H1 (cell line): Measurements from ENCODE around the gene ZNF473. TPM values are rescaled to one million over a fixed set of nuclear protein-coding genes. Genes with fewer than 3 reads are reported as not detected.

Experiments
- CTCF ChIA-PET: fragments of 300-600 bp; sonication (Branson Sonifier 250); formaldehyde crosslinking; loops from one replicate; lab custom pipeline; 2021; ENCODE audit not compliant: partially characterized antibody; lab: Charles Lee
- POLR2A ChIA-PET: fragments of 300-600 bp; sonication (Branson Sonifier 250); formaldehyde crosslinking; loops from one replicate; lab custom pipeline; 2021; ENCODE audit warnings: inconsistent platforms; ENCODE audit not compliant: partially characterized antibody; lab: Charles Lee
- DNase-seq, 2 experiments: peaks; one replicate each; pipeline versions ENCODE4 v3.0.0 to v3.0.0-alpha.2; 2010 to 2022; ENCODE audit warnings: low spot score in 2 of 2, low read depth in 1 of 2, mixed read lengths in 1 of 2
- FAIRE-seq: peaks from 2 replicates; lab custom pipeline; 2011; peaks lifted over from hg19 to GRCh38; lab: Jason Lieb, UNC
- H2AFZ ChIP-seq: 2 replicates; pipeline ENCODE4 v1.8.1; 2012; ENCODE audit warnings: low read length, inconsistent platforms
- H2AK5ac ChIP-seq: 2 replicates; pipeline ENCODE4 v1.6.1; 2013; ENCODE audit warnings: low read depth, low read length
- H2BK120ac ChIP-seq: replicated peaks from 2 replicates; pipeline ENCODE3; 2013; ENCODE audit warnings: low read depth, low read length, inconsistent platforms
- H2BK12ac ChIP-seq: 2 replicates; pipeline ENCODE4 v1.6.1; 2013; ENCODE audit warnings: low read depth, low read length
- H2BK15ac ChIP-seq: 2 replicates; pipeline ENCODE4 v1.6.1; 2013; ENCODE audit warnings: low read length
- H2BK20ac ChIP-seq: 2 replicates; pipeline ENCODE4 v1.6.1; 2013; ENCODE audit warnings: low read length
- H2BK5ac ChIP-seq: 2 replicates; pipeline ENCODE4 v1.6.1; 2013; ENCODE audit warnings: low read depth, low read length
- H3K14ac ChIP-seq: 2 replicates; pipeline ENCODE4 v1.6.1; 2013; ENCODE audit warnings: inconsistent platforms; ENCODE audit not compliant: insufficient read length
- H3K18ac ChIP-seq: 2 replicates; pipeline ENCODE4 v1.6.1; 2013; ENCODE audit warnings: low read length; ENCODE audit errors: extremely low read depth
- H3K23ac ChIP-seq: 2 replicates; pipeline ENCODE4 v1.6.1; 2013; ENCODE audit warnings: inconsistent platforms; ENCODE audit not compliant: insufficient read length
- H3K23me2 ChIP-seq: 2 replicates; pipeline ENCODE4 v1.6.1; 2013; ENCODE audit warnings: low read depth, low read length
- H3K27ac ChIP-seq: 2 replicates; pipeline ENCODE4 v1.6.1; 2011; ENCODE audit warnings: low read depth, low read length, inconsistent platforms
- H3K27me3 ChIP-seq, 4 experiments: replicated peaks in 1 of 4; 1 replicate in 1 of 4; 2 replicates in 3 of 4; pipeline versions ENCODE4 v1.6.1 to v1.8.1; 2011 to 2013; ENCODE audit warnings: low read length in 3 of 4, mild to moderate bottlenecking in 3 of 4, inconsistent platforms in 2 of 4, mixed read lengths in 2 of 4, moderate library complexity in 1 of 4; ENCODE audit not compliant: control insufficient read depth in 3 of 4, insufficient read depth in 3 of 4; ENCODE audit errors: extremely low read depth in 1 of 4
- H3K36me3 ChIP-seq, 4 experiments: 2 replicates each; pipeline versions ENCODE4 v1.6.1 to v1.8.1; 2011 to 2013; ENCODE audit warnings: mild to moderate bottlenecking in 4 of 4, low read length in 3 of 4, moderate library complexity in 2 of 4, control low read depth in 1 of 4, inconsistent platforms in 1 of 4; ENCODE audit not compliant: insufficient read depth in 4 of 4, control insufficient read depth in 2 of 4
- H3K4ac ChIP-seq: replicated peaks from 2 replicates; pipeline ENCODE3; 2013; ENCODE audit warnings: low read length, low read depth, mixed read lengths, inconsistent platforms; ENCODE audit not compliant: insufficient read length
- H3K4me1 ChIP-seq, 4 experiments: replicated peaks in 1 of 4; 1 replicate in 1 of 4; 2 replicates in 3 of 4; pipeline versions ENCODE4 v1.6.1 to v1.8.1; 2011 to 2013; ENCODE audit warnings: low read length in 3 of 4, inconsistent platforms in 2 of 4, mixed read lengths in 1 of 4; ENCODE audit not compliant: insufficient read depth in 4 of 4, control insufficient read depth in 3 of 4
- H3K4me2 ChIP-seq, 2 experiments: 2 replicates each; pipeline versions ENCODE4 v1.6.1 to v1.8.1; 2011 to 2013; ENCODE audit warnings: low read depth in 2 of 2, low read length in 2 of 2, control low read depth in 1 of 2, inconsistent platforms in 1 of 2, mild to moderate bottlenecking in 1 of 2; ENCODE audit not compliant: insufficient read depth in 1 of 2
- H3K4me3 ChIP-seq, 4 experiments: fragments of 200-600, 300-600 bp in 1 of 4; sonication (generic), shearing (Covaris generic), sonication (Bioruptor Twin) in 1 of 4; 2 replicates each; pipeline versions ENCODE4 v1.5.1 to v1.8.1; 2011 to 2016; ENCODE audit warnings: low read length in 4 of 4, low read depth in 3 of 4, control low read depth in 2 of 4, inconsistent platforms in 2 of 4, mild to moderate bottlenecking in 2 of 4, mixed read lengths in 1 of 4, moderate library complexity in 1 of 4; ENCODE audit not compliant: insufficient read depth in 2 of 4; ENCODE audit errors: extremely low read depth in 1 of 4
- H3K56ac ChIP-seq: replicated peaks from 2 replicates; pipeline ENCODE3; 2013; ENCODE audit warnings: low read depth, mild to moderate bottlenecking, mixed read lengths, low read length, inconsistent platforms; ENCODE audit not compliant: insufficient read length
- H3K79me1 ChIP-seq: 2 replicates; pipeline ENCODE4 v1.6.1; 2013; ENCODE audit warnings: low read depth, low read length, control low read depth
- H3K79me2 ChIP-seq, 2 experiments: 2 replicates each; pipeline versions ENCODE4 v1.6.1 to v1.8.1; 2012 to 2013; ENCODE audit warnings: low read length in 2 of 2, mild to moderate bottlenecking in 2 of 2, inconsistent platforms in 1 of 2; ENCODE audit not compliant: insufficient read depth in 2 of 2, control insufficient read depth in 1 of 2
- H3K9ac ChIP-seq, 4 experiments: replicated peaks in 1 of 4; 1 replicate in 1 of 4; 2 replicates in 3 of 4; pipeline versions ENCODE4 v1.6.1 to v1.8.1; 2011 to 2013; ENCODE audit warnings: low read depth in 3 of 4, low read length in 3 of 4, control low read depth in 2 of 4, mild to moderate bottlenecking in 2 of 4, moderate library complexity in 2 of 4, inconsistent platforms in 1 of 4; ENCODE audit errors: extremely low read depth in 1 of 4
- H3K9me3 ChIP-seq, 2 experiments: 2 replicates each; pipeline versions ENCODE4 v1.6.1 to v1.8.1; 2012 to 2013; ENCODE audit warnings: mild to moderate bottlenecking in 2 of 2, moderate library complexity in 2 of 2, control low read depth in 1 of 2, inconsistent platforms in 1 of 2, low read depth in 1 of 2, low read length in 1 of 2, mixed read lengths in 1 of 2; ENCODE audit not compliant: insufficient read depth in 2 of 2
- H4K20me1 ChIP-seq, 2 experiments: replicated peaks in 1 of 2; 2 replicates each; pipeline versions ENCODE3 to v1.8.1; 2011 to 2013; ENCODE audit warnings: inconsistent platforms in 2 of 2, low read length in 2 of 2, mild to moderate bottlenecking in 1 of 2; ENCODE audit not compliant: insufficient read depth in 2 of 2, control insufficient read depth in 1 of 2
- H4K5ac ChIP-seq: 2 replicates; pipeline ENCODE4 v1.6.1; 2013; ENCODE audit warnings: low read length, low read depth, mixed read lengths, inconsistent platforms; ENCODE audit not compliant: insufficient read length
- H4K8ac ChIP-seq: 2 replicates; pipeline ENCODE4 v1.8.0; 2013; ENCODE audit warnings: mild to moderate bottlenecking, moderate library complexity, low read length, inconsistent platforms; ENCODE audit not compliant: insufficient read depth; ENCODE audit errors: extremely low read depth
- H4K91ac ChIP-seq: replicated peaks from 2 replicates; pipeline ENCODE3; 2013; ENCODE audit warnings: low read length, mixed read lengths, inconsistent platforms; ENCODE audit not compliant: insufficient read length
- POLR2AphosphoS5 ChIP-seq: IDR thresholded peaks from 2 replicates; pipeline ENCODE4 v1.6.1; 2011; ENCODE audit warnings: low read depth, low read length
- SAP30 ChIP-seq: fragments of 300-600 bp; sonication (generic); IDR thresholded peaks from 2 replicates; pipeline ENCODE4 v1.7.1; 2012; ENCODE audit warnings: low read length, moderate library complexity, mild to moderate bottlenecking, inconsistent platforms; ENCODE audit not compliant: insufficient read depth, insufficient replicate concordance
- WGBS, 2 experiments: shearing (Covaris generic) in 1 of 2; methylation state at CpG; one replicate each; pipeline versions ENCODE4 v1.1.6 to v1.1.7; 2013 to 2015; ENCODE audit warnings: low lambda C conversion rate in 2 of 2, mixed read lengths in 2 of 2, inconsistent platforms in 1 of 2, low coverage in 1 of 2, missing lambda C conversion rate in 1 of 2; ENCODE audit not compliant: insufficient replicate concordance in 2 of 2, insufficient coverage in 1 of 2, insufficient read length in 1 of 2; ENCODE audit errors: extremely low coverage in 1 of 2, missing lambda C conversion rate in 1 of 2; 5-methylcytosine and 5-hydroxymethylcytosine counted together
- polyA plus RNA-seq, 7 experiments: library from polyadenylated mRNA; depleted of rRNA in 3 of 7; stranded (reverse) in 5 of 7; unstranded in 2 of 7; fragments of >200 nt in 5 of 7; fragments of 200-250 nt in 2 of 7; gene quantifications; 1 replicate in 5 of 7; 2 replicates in 1 of 7; 4 replicates in 1 of 7; pipeline versions ENCODE4 v1.2.1 to v1.2.3, GENCODE V29; 2011 to 2013; ENCODE audit warnings: missing spikeins in 2 of 7, mixed read lengths in 2 of 7
- total RNA-seq: library from RNA; stranded (reverse); fragmentation: NEBNext Ultra II Directional; extraction: Animal tissue kit (Norgen Biotek cat#: 25700); gene quantifications from 2 replicates; pipeline ENCODE4 v1.2.1, GENCODE V29; 2021
- TF ChIP-seq, protein P1 (sequence below): IDR thresholded peaks from 2 replicates; pipeline ENCODE4 v1.6.1; 2011; ENCODE audit warnings: low read depth, mild to moderate bottlenecking, low read length; ENCODE audit not compliant: insufficient read depth

Gene ZNF473
- total and polyA plus RNA-seq, 2 of the 8 experiments (the other 6 are each of a cell fraction or from before 2014, with no cell fraction given), result 5.2 to 11.7 TPM

DNA sequence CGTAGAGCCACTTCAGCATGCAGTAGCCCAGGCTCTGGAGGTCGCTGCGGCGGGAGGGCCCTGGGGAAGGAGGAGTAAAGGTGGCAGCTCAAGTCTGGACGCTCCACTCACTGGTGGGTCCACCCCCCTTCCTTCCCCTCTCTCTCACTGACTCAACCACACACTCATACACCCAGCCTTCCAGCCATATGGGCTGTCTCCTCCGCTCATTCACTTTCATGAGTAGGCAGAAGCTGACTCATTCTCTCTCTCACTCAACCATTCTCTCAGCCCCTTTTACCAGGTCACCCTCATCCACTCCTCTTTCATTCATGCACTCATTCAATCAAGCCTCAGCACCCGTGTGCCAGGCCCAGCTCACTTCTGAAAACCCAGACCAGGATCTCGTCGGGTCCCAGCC is 37.4 kb upstream of the ZNF473 start:
- no peak overlapping the region for H3K9ac ChIP-seq
- H3K4me1 ChIP-seq, result no peaks in the 10 kb centered on the region
- no peak overlapping the region for H3K4me2 ChIP-seq
- H4K20me1 ChIP-seq, result peaks cover 3 to 25% of the 10 kb centered on the region in 2 experiments
- H4K91ac ChIP-seq, result no peak overlapping the region
- no peak overlapping the region for H2AFZ ChIP-seq
- CTCF ChIA-PET, result interaction anchor here (16.2 kb wide), 1 partner anchor 49 kb away, joined by 231 read pairs; no protein-coding TSS in a partner anchor
- H3K79me2 ChIP-seq, result no peaks in the 10 kb centered on the region
- no peak overlapping the region for H3K4me3 ChIP-seq
- no peak overlapping the region for H3K56ac ChIP-seq
- H2BK12ac ChIP-seq, result no peak overlapping the region
- H3K23me2 ChIP-seq, result no peaks in the 10 kb centered on the region
- no peaks in the 10 kb centered on the region for H3K79me1 ChIP-seq
- POLR2A ChIA-PET, result interaction anchor here (2.1 kb wide), 1 partner anchor 60 kb away, joined by 7 read pairs; the partner anchor contains the start of genes ATF5 and NUP62
- H2BK5ac ChIP-seq, result no peak overlapping the region
- TF ChIP-seq POLR2AphosphoS5, result no peak
- TF ChIP-seq, protein P1, sequence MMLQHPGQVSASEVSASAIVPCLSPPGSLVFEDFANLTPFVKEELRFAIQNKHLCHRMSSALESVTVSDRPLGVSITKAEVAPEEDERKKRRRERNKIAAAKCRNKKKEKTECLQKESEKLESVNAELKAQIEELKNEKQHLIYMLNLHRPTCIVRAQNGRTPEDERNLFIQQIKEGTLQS, result no peak
- no peak for TF ChIP-seq SAP30
- H3K36me3 ChIP-seq, result peaks cover 0 to 4% (median 0%) of the 10 kb centered on the region in 4 experiments; a peak in 3 of 8 replicates
- H3K27me3 ChIP-seq, result no peaks in the 10 kb centered on the region
- no peak overlapping the region for H4K5ac ChIP-seq
- H2BK120ac ChIP-seq, result no peak overlapping the region
- WGBS, 2 experiments, result 87% methylated on average over 9 of the region's 9 CpGs; no CpG with 5 or more reads in 1 of the 2 experiments
- no peak overlapping the region for H2AK5ac ChIP-seq
- no peak overlapping the region for H3K18ac ChIP-seq
- H3K9me3 ChIP-seq, result no peaks in the 10 kb centered on the region
- DNase-seq, result no peak
- no peak overlapping the region for H3K4ac ChIP-seq
- no peak overlapping the region for H3K27ac ChIP-seq
- H2BK15ac ChIP-seq, result no peak overlapping the region
- FAIRE-seq, result no peak
- no peak overlapping the region for H2BK20ac ChIP-seq
- no peak overlapping the region for H3K23ac ChIP-seq
- H3K14ac ChIP-seq, result no peak overlapping the region
- H4K8ac ChIP-seq, result no peak overlapping the region
